GM18517 (cell line): ENCODE results near the gene MAOA.
"Not testable (repeated sequence)": the region's sequence is repeated elsewhere in the genome, so short reads cannot be mapped to it uniquely, and the experiment has no call there.

Experiments
- ATAC-seq: cut with Tn5 transposase; IDR thresholded peaks from one replicate; pipeline ENCODE4 v1.9.1; 2021; ENCODE audit warnings: mild to moderate bottlenecking, moderate library complexity; ENCODE audit not compliant: unreplicated experiment

Gene MAOA

GRCh38 chrX:43716144-43716543, 60.0 kb downstream of the MAOA start:
- no peak for ATAC-seq

- ATAC-seq = no peak
Measured at GRCh38 chrX:43716696-43717095, 60.6 kb downstream of the MAOA start.

GRCh38 chrX:43717161-43717560, 61.1 kb downstream of the MAOA start:
- no peak for ATAC-seq

GRCh38 chrX:43718081-43718480, 62.0 kb downstream of the MAOA start:
- ATAC-seq = no peak

- ATAC-seq = no peak
Measured at GRCh38 chrX:43718546-43718945, 62.4 kb downstream of the MAOA start.

GRCh38 chrX:43718956-43719355, 62.9 kb downstream of the MAOA start:
- ATAC-seq = no peak

- no peak for ATAC-seq
Measured at GRCh38 chrX:43720082-43720481, 64.0 kb downstream of the MAOA start.

- ATAC-seq = no peak
Measured at GRCh38 chrX:43720961-43721360, 64.9 kb downstream of the MAOA start.

- ATAC-seq = not testable (repeated sequence)
Measured at GRCh38 chrX:43725227-43725626, 69.1 kb downstream of the MAOA start.

GRCh38 chrX:43727254-43727653, 71.2 kb downstream of the MAOA start:
- ATAC-seq = not testable (repeated sequence)

GRCh38 chrX:43728002-43728401, 71.9 kb downstream of the MAOA start:
- no peak for ATAC-seq

GRCh38 chrX:43728966-43729365, 72.9 kb downstream of the MAOA start:
- no peak for ATAC-seq

GRCh38 chrX:43731086-43731485, 75.0 kb downstream of the MAOA start:
- no peak for ATAC-seq

- no peak for ATAC-seq
Measured at GRCh38 chrX:43733699-43734098, 77.6 kb downstream of the MAOA start.

GRCh38 chrX:43734444-43734843, 78.3 kb downstream of the MAOA start:
- no peak for ATAC-seq

- no peak for ATAC-seq
Measured at GRCh38 chrX:43735534-43735933, 79.4 kb downstream of the MAOA start.

GRCh38 chrX:43735957-43736356, 79.9 kb downstream of the MAOA start:
- ATAC-seq = no peak

GRCh38 chrX:43741843-43742573, 85.9 kb downstream of the MAOA start:
- ATAC-seq = no peak

- no peak for ATAC-seq
Measured at GRCh38 chrX:43743100-43743822, 87.2 kb downstream of the MAOA start.

- ATAC-seq = no peak
Measured at GRCh38 chrX:43744284-43744683, 88.2 kb downstream of the MAOA start.

GRCh38 chrX:43745938-43746721, 90.0 kb downstream of the MAOA start:
- no peak for ATAC-seq

GRCh38 chrX:43747476-43747875, 91.4 kb downstream of the MAOA start:
- no peak for ATAC-seq
